Endothelial cell of umbilical vein (primary cell): ENCODE results near the gene RFLNA.

Experiments used
- CTCF ChIP-seq, 2 donors: IDR thresholded peaks; 1 replicate in 1 of 2; 2 replicates in 1 of 2; pipeline ENCODE4 v1.5.1; 2011; ENCODE audit warnings: low read length in 2 of 2, mild to moderate bottlenecking in 2 of 2, moderate library complexity in 2 of 2, control low read depth in 1 of 2, inconsistent platforms in 1 of 2, low read depth in 1 of 2; ENCODE audit not compliant: insufficient read depth in 1 of 2; ENCODE audit errors: extremely low read depth in 1 of 2
- EZH2 ChIP-seq: IDR thresholded peaks from 2 replicates; pipeline ENCODE4 v1.6.1; 2012; ENCODE audit warnings: borderline replicate concordance, low read depth, mild to moderate bottlenecking, moderate library complexity, low read length, inconsistent platforms; ENCODE audit not compliant: severe bottlenecking
- GATA2 ChIP-seq: IDR thresholded peaks from 2 replicates; pipeline ENCODE4 v1.7.0; 2011; ENCODE audit warnings: low read depth, mild to moderate bottlenecking, moderate library complexity, mixed read lengths, low read length; ENCODE audit not compliant: insufficient read length, insufficient read depth
- JUN ChIP-seq: IDR thresholded peaks from 2 replicates; pipeline ENCODE4 v1.6.1; 2011; ENCODE audit warnings: borderline replicate concordance, low read depth; ENCODE audit not compliant: insufficient read length, insufficient read depth
- MAX ChIP-seq: IDR thresholded peaks from 2 replicates; pipeline ENCODE4 v1.6.1; 2011; ENCODE audit not compliant: insufficient read depth, insufficient read length
- MYC ChIP-seq: IDR thresholded peaks from one replicate; pipeline ENCODE4 v1.6.1; 2011; ENCODE audit warnings: mild to moderate bottlenecking, low read depth, low read length
- POLR2A ChIP-seq: IDR thresholded peaks from 2 replicates; pipeline ENCODE4 v1.6.1; 2012; ENCODE audit warnings: low read depth, mild to moderate bottlenecking, control low read depth, low read length
- POLR2AphosphoS5 ChIP-seq: IDR thresholded peaks from 2 replicates; pipeline ENCODE4 v1.6.1; 2012; ENCODE audit warnings: low read depth, mild to moderate bottlenecking, control low read depth, low read length, moderate library complexity; ENCODE audit not compliant: insufficient read depth

- TF ChIP-seq CTCF (IDR thresholded peaks at IDR 0.05; ENCODE audit: extremely low read depth in 1 of 2, insufficient read depth in 1 of 2, low read depth in 1 of 2, low read length in 2 of 2): no peak
- no peak for TF ChIP-seq MAX
- no peak for TF ChIP-seq POLR2AphosphoS5
- peak; percentile 25 for TF ChIP-seq POLR2A
- no peak for TF ChIP-seq EZH2
- no peak for TF ChIP-seq JUN
- no peak for TF ChIP-seq MYC
- TF ChIP-seq GATA2: no peak
Observed at GRCh38 chr12:124361074-124361970, 66.4 kb downstream of the RFLNA start.
